GM12878 (cell line): ENCODE data around the gene IER3. TPM values are rescaled to one million over a fixed set of nuclear protein-coding genes. Genes with fewer than 3 reads are reported as not detected.

Source experiments
- ATAC-seq: fragments of 200-7000 bp; cut with Tn5 transposase; 3 replicates; pipeline ENCODE4 v1.9.1; 2020; ENCODE audit warnings: mild to moderate bottlenecking, moderate library complexity
- BruUV-seq: library from RNA; stranded (reverse); fragments of 400-500 nt; replicated peaks from 2 replicates; lab custom pipeline; 2021; lab: Mats Ljungman, UMichigan
- CTCF ChIA-PET: fragments of 300-600 bp; sonication (Branson Sonifier 250); formaldehyde crosslinking; extraction: SDS; loops from one replicate; lab custom pipeline; 2021; ENCODE audit warnings: inconsistent platforms; lab: Yijun Ruan, JAX
- POLR2A ChIA-PET: fragments of 350-600 bp; formaldehyde crosslinking; extraction: SDS; loops from one replicate; lab custom pipeline; 2021; ENCODE audit warnings: inconsistent platforms; lab: Charles Lee
- RAD21 ChIA-PET: fragments of 300-600 bp; sonication (Branson Sonifier 250); formaldehyde crosslinking; loops from one replicate; lab custom pipeline; 2023; ENCODE audit warnings: antibody characterized with exemption; ENCODE audit not compliant: unreplicated experiment; lab: Charles Lee
- SMC1A ChIA-PET: fragments of 300-600 bp; sonication (Branson Sonifier 250); formaldehyde crosslinking; loops from one replicate; lab custom pipeline; 2023; ENCODE audit not compliant: unreplicated experiment, uncharacterized antibody; lab: Charles Lee
- DNase-seq: peaks from one replicate; pipeline ENCODE4 v3.0.0-alpha.2; 2011; ENCODE audit warnings: low read depth, low spot score
- FAIRE-seq: peaks from 3 replicates; lab custom pipeline; 2011; peaks lifted over from hg19 to GRCh38; lab: Jason Lieb, UNC
- H2AFZ ChIP-seq: 2 replicates; pipeline ENCODE4 v1.6.0; 2011; ENCODE audit warnings: low read depth, low read length, control low read depth; ENCODE audit not compliant: control insufficient read depth
- H3K27ac ChIP-seq: 2 replicates; pipeline ENCODE4 v1.5.1; 2011; ENCODE audit warnings: control low read depth; ENCODE audit not compliant: control insufficient read depth, insufficient read depth
- H3K27me3 ChIP-seq, 2 experiments: replicated peaks in 1 of 2; 2 replicates each; pipeline versions ENCODE4 v1.6.0 to v1.6.1; 2011; ENCODE audit warnings: low read length in 1 of 2; ENCODE audit not compliant: control insufficient read depth in 2 of 2, insufficient read depth in 2 of 2
- H3K36me3 ChIP-seq, 2 experiments: 2 replicates each; pipeline ENCODE4 v1.5.1; 2011; ENCODE audit warnings: low read length in 1 of 2; ENCODE audit not compliant: control insufficient read depth in 2 of 2, insufficient read depth in 2 of 2
- H3K4me1 ChIP-seq: 2 replicates; pipeline ENCODE4 v1.6.1; 2011; ENCODE audit warnings: mild to moderate bottlenecking, low read length, moderate library complexity, mixed read lengths; ENCODE audit not compliant: control insufficient read depth, insufficient read depth
- H3K4me2 ChIP-seq: 2 replicates; pipeline ENCODE4 v1.6.0; 2011; ENCODE audit warnings: control low read depth; ENCODE audit not compliant: control insufficient read depth, insufficient read depth
- H3K4me3 ChIP-seq: fragments of 200-600 bp; sonication (generic); 2 replicates; pipeline ENCODE4 v1.5.1; 2016
- H3K79me2 ChIP-seq: 2 replicates; pipeline ENCODE4 v1.6.0; 2011; ENCODE audit warnings: low read length; ENCODE audit not compliant: control insufficient read depth, insufficient read depth
- H3K9ac ChIP-seq: 2 replicates; pipeline ENCODE4 v1.8.0; 2011; ENCODE audit warnings: low read length, control low read depth, mixed read lengths; ENCODE audit not compliant: control insufficient read depth, insufficient read depth
- H3K9me3 ChIP-seq: replicated peaks from 3 replicates; pipeline ENCODE4 v1.5.1; 2011; ENCODE audit warnings: mild to moderate bottlenecking, low read length; ENCODE audit not compliant: control insufficient read depth, insufficient read depth
- H4K20me1 ChIP-seq: 2 replicates; pipeline ENCODE4 v1.6.0; 2011; ENCODE audit not compliant: control insufficient read depth, insufficient read depth
- CREB1 ChIP-seq: IDR thresholded peaks from 2 replicates; pipeline ENCODE4 v1.6.1; 2012; ENCODE audit warnings: low read depth, mild to moderate bottlenecking, inconsistent platforms
- HDAC6 ChIP-seq: fragments of 200-600 bp; sonication (generic); IDR thresholded peaks from one replicate; pipeline ENCODE4 v1.8.0; 2017; ENCODE audit warnings: antibody characterized with exemption; ENCODE audit not compliant: unreplicated experiment
- IKZF2 ChIP-seq, 2 experiments: fragments of 450-650 bp; IDR thresholded peaks; 2 replicates each; pipeline ENCODE4 v1.6.1; 2017; ENCODE audit warnings: mild to moderate bottlenecking in 2 of 2, moderate library complexity in 2 of 2
- MEF2B ChIP-seq: fragments of 450-650 bp; IDR thresholded peaks from 2 replicates; pipeline ENCODE4 v1.6.1; 2018; ENCODE audit warnings: mild to moderate bottlenecking, moderate library complexity; ENCODE audit not compliant: partially characterized antibody, poor library complexity, severe bottlenecking
- MYB ChIP-seq: fragments of 150-350 bp; IDR thresholded peaks from 2 replicates; pipeline ENCODE4 v1.6.1; 2014; ENCODE audit warnings: mild to moderate bottlenecking, low read depth, low read length, borderline replicate concordance
- MYC ChIP-seq: IDR thresholded peaks from 2 replicates; pipeline ENCODE4 v1.6.1; 2011; ENCODE audit warnings: mild to moderate bottlenecking, low read length, moderate library complexity, inconsistent platforms; ENCODE audit not compliant: insufficient read depth, insufficient replicate concordance, insufficient read length, severe bottlenecking
- NBN ChIP-seq: fragments of 450-650 bp; IDR thresholded peaks from 2 replicates; pipeline ENCODE4 v1.6.1; 2016
- SPI1 ChIP-seq: IDR thresholded peaks from 2 replicates; pipeline ENCODE4 v1.6.1; 2011; ENCODE audit warnings: low read depth, mild to moderate bottlenecking, low read length, moderate library complexity, borderline replicate concordance; ENCODE audit not compliant: insufficient read depth
- TAF1 ChIP-seq: IDR thresholded peaks from 2 replicates; pipeline ENCODE4 v1.6.1; 2011; ENCODE audit warnings: mild to moderate bottlenecking, low read depth, low read length, borderline replicate concordance
- TBL1XR1 ChIP-seq: IDR thresholded peaks from 2 replicates; pipeline ENCODE4 v1.6.1; 2012; ENCODE audit warnings: low read depth, low read length, improper control_type of control experiment
- TCF7 ChIP-seq: IDR thresholded peaks from 2 replicates; pipeline ENCODE4 v1.6.1; 2014; ENCODE audit warnings: antibody characterized with exemption, borderline replicate concordance
- WRNIP1 ChIP-seq: IDR thresholded peaks from 2 replicates; pipeline ENCODE4 v1.6.1; 2011; ENCODE audit warnings: low read depth, low read length, improper control_type of control experiment, borderline replicate concordance
- ZBED1 ChIP-seq: IDR thresholded peaks from 2 replicates; pipeline ENCODE4 v1.6.1; 2016; ENCODE audit warnings: borderline replicate concordance
- WGBS: methylation state at CpG from one replicate; pipeline ENCODE4 v1.1.6; 2016; ENCODE audit warnings: low lambda C conversion rate; ENCODE audit not compliant: insufficient replicate concordance, insufficient coverage; ENCODE audit errors: missing lambda C conversion rate; 5-methylcytosine and 5-hydroxymethylcytosine counted together
- in situ Hi-C: fragments of 300-500 bp; cut with MboI; formaldehyde crosslinking; loops from 9 replicates; pipeline ENCODE4 v1.14.3; 2018; ENCODE audit warnings: mixed read lengths
- intact Hi-C: fragments of 100-400 bp; cut with micrococcal nuclease; formaldehyde crosslinking; loops from one replicate; pipeline ENCODE4 v1.14.2; 2022; ENCODE audit not compliant: unreplicated experiment
- polyA plus RNA-seq, 11 experiments: library from polyadenylated mRNA; depleted of rRNA in 4 of 11; unstranded in 6 of 11; stranded (reverse) in 5 of 11; fragments of >200 nt; fragmentation: Nextera tagmentation in 4 of 11; fragmentation: Illumina TruSeq in 1 of 11; extraction: Ambion mirVana in 4 of 11; extraction: Trizol in 1 of 11; gene quantifications; 1 replicate in 1 of 11; 2 replicates in 10 of 11; pipeline versions ENCODE4 v1.2.1 to v1.2.3, GENCODE V29; 2011 to 2016; ENCODE audit warnings: inconsistent platforms in 2 of 11, missing spikeins in 2 of 11, low read depth in 1 of 11
- total RNA-seq, 4 experiments: library from RNA; depleted of rRNA in 3 of 4; stranded (reverse); fragments of >200 nt in 3 of 4; fragmentation: Illumina TruSeq in 1 of 4; extraction: Trizol in 1 of 4; gene quantifications; 2 replicates each; pipeline versions ENCODE4 v1.2.1 to v1.2.3, GENCODE V29; 2013 to 2021
- TF ChIP-seq, protein P1 (sequence below): fragments of 450-650 bp; IDR thresholded peaks from 2 replicates; pipeline ENCODE4 v1.6.1; 2018; ENCODE audit warnings: borderline replicate concordance, mild to moderate bottlenecking; ENCODE audit not compliant: partially characterized antibody
- TF ChIP-seq, protein P2 (sequence below): IDR thresholded peaks from 2 replicates; pipeline ENCODE4 v1.6.1; 2011; ENCODE audit warnings: low read depth, low read length, improper control_type of control experiment, borderline replicate concordance
- TF ChIP-seq, protein P3 (sequence below): fragments of 450-650 bp; IDR thresholded peaks from 2 replicates; pipeline ENCODE4 v1.6.1; 2016; ENCODE audit warnings: mild to moderate bottlenecking, moderate library complexity, borderline replicate concordance

IER3 gene
- total and polyA plus RNA-seq, 10 of the 15 experiments (the other 5 are each of a cell fraction or from before 2014, with no cell fraction given): 1.9 to 100 (median 32.3) TPM

DNA sequence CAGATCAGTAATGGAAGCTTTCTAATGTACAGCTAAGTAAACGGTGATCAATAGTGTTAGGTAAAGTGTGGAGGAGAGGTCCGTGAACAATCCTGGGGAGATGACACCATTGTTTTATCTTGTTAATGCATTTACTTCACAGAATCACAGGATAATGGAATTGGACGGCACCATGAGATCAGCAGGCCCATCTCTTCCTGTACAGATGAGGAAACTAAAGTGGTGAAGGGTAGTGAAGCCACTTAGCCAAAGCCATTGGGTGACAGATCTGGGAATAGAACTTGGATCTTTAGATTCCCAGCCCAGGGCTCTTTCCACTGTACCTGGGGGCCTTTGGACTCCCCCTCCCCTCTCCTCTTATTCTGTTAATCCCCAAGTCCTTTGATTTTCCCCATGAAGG, 26.2 kb upstream of the IER3 start:
- Histone ChIP-seq H3K36me3 (no peaks in the 10 kb centered on the region), H3K4me3 (no peak overlapping the region), H3K27ac (no peak overlapping the region), H3K27me3 (no peaks in the 10 kb centered on the region), H3K79me2 (no peaks in the 10 kb centered on the region), H2AFZ (no peak overlapping the region), H3K4me2 (no peak overlapping the region), H3K4me1 (peaks cover 33% of the 10 kb centered on the region), H4K20me1 (no peaks in the 10 kb centered on the region), H3K9ac (no peak overlapping the region), H3K9me3 (no peaks in the 10 kb centered on the region)
- intact Hi-C loops (no loop called here), in situ Hi-C loops (no loop called here)
- ChIA-PET POLR2A (interaction anchor here (1.0 to 6.2 kb wide), 7 partner anchors 11 to 47 kb away, joined by 4 to 89 read pairs (median 19); partner anchors contain the start of gene FLOT1), SMC1A (interaction anchor here (0.8 to 9.7 kb wide), 10 partner anchors 10 to 46 kb away, joined by 3 to 217 read pairs (median 40); partner anchors contain the start of gene FLOT1), CTCF (interaction anchor here (2.1 to 5.0 kb wide), 7 partner anchors 13 to 57 kb away, joined by 6 to 39 read pairs (median 12); partner anchors contain the start of gene IER3), RAD21 (interaction anchor here (1.5 to 7.4 kb wide), 4 partner anchors 11 to 50 kb away, joined by 4 to 98 read pairs (median 50); no protein-coding TSS in a partner anchor)
- WGBS: 66% methylated on average over 3 of the region's 3 CpGs
- no TSS peak for BruUV-seq
- FAIRE-seq: no peak
- TF ChIP-seq WRNIP1: no peak
- TF ChIP-seq, protein P1, sequence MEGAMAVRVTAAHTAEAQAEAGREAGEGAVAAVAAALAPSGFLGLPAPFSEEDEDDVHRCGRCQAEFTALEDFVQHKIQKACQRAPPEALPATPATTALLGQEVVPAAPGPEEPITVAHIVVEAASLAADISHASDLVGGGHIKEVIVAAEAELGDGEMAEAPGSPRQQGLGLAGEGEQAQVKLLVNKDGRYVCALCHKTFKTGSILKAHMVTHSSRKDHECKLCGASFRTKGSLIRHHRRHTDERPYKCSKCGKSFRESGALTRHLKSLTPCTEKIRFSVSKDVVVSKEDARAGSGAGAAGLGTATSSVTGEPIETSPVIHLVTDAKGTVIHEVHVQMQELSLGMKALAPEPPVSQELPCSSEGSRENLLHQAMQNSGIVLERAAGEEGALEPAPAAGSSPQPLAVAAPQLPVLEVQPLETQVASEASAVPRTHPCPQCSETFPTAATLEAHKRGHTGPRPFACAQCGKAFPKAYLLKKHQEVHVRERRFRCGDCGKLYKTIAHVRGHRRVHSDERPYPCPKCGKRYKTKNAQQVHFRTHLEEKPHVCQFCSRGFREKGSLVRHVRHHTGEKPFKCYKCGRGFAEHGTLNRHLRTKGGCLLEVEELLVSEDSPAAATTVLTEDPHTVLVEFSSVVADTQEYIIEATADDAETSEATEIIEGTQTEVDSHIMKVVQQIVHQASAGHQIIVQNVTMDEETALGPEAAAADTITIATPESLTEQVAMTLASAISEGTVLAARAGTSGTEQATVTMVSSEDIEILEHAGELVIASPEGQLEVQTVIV: no peak
- TF ChIP-seq, protein P2, sequence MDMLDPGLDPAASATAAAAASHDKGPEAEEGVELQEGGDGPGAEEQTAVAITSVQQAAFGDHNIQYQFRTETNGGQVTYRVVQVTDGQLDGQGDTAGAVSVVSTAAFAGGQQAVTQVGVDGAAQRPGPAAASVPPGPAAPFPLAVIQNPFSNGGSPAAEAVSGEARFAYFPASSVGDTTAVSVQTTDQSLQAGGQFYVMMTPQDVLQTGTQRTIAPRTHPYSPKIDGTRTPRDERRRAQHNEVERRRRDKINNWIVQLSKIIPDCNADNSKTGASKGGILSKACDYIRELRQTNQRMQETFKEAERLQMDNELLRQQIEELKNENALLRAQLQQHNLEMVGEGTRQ: no peak
- no peak for TF ChIP-seq ZBED1
- no peak for TF ChIP-seq IKZF2 (IDR thresholded peaks at IDR 0.05)
- TF ChIP-seq MYC: no peak
- TF ChIP-seq HDAC6: no peak
- no peak for TF ChIP-seq MYB
- no peak for TF ChIP-seq NBN
- TF ChIP-seq TAF1: no peak
- TF ChIP-seq TCF7: no peak
- TF ChIP-seq SPI1: no peak
- TF ChIP-seq, protein P3, sequence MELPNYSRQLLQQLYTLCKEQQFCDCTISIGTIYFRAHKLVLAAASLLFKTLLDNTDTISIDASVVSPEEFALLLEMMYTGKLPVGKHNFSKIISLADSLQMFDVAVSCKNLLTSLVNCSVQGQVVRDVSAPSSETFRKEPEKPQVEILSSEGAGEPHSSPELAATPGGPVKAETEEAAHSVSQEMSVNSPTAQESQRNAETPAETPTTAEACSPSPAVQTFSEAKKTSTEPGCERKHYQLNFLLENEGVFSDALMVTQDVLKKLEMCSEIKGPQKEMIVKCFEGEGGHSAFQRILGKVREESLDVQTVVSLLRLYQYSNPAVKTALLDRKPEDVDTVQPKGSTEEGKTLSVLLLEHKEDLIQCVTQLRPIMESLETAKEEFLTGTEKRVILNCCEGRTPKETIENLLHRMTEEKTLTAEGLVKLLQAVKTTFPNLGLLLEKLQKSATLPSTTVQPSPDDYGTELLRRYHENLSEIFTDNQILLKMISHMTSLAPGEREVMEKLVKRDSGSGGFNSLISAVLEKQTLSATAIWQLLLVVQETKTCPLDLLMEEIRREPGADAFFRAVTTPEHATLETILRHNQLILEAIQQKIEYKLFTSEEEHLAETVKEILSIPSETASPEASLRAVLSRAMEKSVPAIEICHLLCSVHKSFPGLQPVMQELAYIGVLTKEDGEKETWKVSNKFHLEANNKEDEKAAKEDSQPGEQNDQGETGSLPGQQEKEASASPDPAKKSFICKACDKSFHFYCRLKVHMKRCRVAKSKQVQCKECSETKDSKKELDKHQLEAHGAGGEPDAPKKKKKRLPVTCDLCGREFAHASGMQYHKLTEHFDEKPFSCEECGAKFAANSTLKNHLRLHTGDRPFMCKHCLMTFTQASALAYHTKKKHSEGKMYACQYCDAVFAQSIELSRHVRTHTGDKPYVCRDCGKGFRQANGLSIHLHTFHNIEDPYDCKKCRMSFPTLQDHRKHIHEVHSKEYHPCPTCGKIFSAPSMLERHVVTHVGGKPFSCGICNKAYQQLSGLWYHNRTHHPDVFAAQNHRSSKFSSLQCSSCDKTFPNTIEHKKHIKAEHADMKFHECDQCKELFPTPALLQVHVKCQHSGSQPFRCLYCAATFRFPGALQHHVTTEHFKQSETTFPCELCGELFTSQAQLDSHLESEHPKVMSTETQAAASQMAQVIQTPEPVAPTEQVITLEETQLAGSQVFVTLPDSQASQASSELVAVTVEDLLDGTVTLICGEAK: no peak
- no peak for TF ChIP-seq CREB1
- TF ChIP-seq TBL1XR1: no peak
- TF ChIP-seq MEF2B: no peak
- no peak for DNase-seq
- ATAC-seq: no peak
